ENCODE results near the gene DCC. TPM values are rescaled to one million over a fixed set of nuclear protein-coding genes. Genes with fewer than 3 reads are reported as not detected.

The DCC gene
- total RNA-seq, 4 donors from 2014 or later = 0.27 to 2.5 TPM; not detected in 2

- WGBS, 2 donors (ENCODE audit: low coverage in 1 of 2) = 50 to 70% methylated on average over 1 of the region's 1 CpG
- TF ChIP-seq EP300 (IDR thresholded peaks at IDR 0.05; ENCODE audit: low read depth) (no peak), POLR2AphosphoS5 (IDR thresholded peaks at IDR 0.05) (no peak)
- intact Hi-C loops (cut with DNase I; ENCODE audit: low total_unique reads) = no loop called here
Observed at GRCh38 chr18:52333860-52334259, 6.1 kb upstream of the DCC start.

DNA sequence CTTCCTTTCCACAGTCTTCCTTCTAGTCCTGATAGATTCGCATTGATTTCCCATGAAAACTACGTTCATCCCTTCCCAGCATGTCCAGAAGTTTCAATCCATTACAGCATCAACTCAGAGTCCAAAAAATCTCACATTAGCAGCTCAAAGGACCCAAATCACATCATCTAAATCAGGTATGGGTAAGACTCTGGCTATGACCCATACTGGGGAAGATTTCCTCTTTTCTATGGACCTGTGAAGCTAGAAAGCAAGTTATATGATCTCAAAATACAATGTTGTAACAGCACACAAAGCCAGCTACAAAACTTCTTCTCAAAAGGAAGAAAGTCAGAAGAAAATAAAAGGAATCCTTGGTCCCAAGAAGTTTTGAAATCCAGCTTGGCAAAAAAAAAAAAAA is 5.7 kb upstream of the DCC start:
- H3K27me3 ChIP-seq = peaks cover 11% of the 10 kb centered on the region
- 71 to 84% methylated on average over 2 of the region's 2 CpGs for WGBS, 2 donors (ENCODE audit: low coverage in 1 of 2)
- in situ Hi-C loops (cut with MboI; ENCODE audit: low pct_ligation_motif_present in 1 of 4, low pct_unique_long_range_greater_than_20kb in 1 of 4, low sequenced_read_pairs in 3 of 4) = loop anchor here in 1 of 4 donors (25.0 kb wide), 1 partner anchor 578 kb away; no protein-coding TSS in a partner anchor
- H3K4me3 ChIP-seq = no peak overlapping the region
- TF ChIP-seq POLR2A (IDR thresholded peaks at IDR 0.05) (no peak), EP300 (IDR thresholded peaks at IDR 0.05; ENCODE audit: low read depth) (no peak), POLR2AphosphoS5 (IDR thresholded peaks at IDR 0.05) (no peak)
- TF ChIP-seq, protein P1, sequence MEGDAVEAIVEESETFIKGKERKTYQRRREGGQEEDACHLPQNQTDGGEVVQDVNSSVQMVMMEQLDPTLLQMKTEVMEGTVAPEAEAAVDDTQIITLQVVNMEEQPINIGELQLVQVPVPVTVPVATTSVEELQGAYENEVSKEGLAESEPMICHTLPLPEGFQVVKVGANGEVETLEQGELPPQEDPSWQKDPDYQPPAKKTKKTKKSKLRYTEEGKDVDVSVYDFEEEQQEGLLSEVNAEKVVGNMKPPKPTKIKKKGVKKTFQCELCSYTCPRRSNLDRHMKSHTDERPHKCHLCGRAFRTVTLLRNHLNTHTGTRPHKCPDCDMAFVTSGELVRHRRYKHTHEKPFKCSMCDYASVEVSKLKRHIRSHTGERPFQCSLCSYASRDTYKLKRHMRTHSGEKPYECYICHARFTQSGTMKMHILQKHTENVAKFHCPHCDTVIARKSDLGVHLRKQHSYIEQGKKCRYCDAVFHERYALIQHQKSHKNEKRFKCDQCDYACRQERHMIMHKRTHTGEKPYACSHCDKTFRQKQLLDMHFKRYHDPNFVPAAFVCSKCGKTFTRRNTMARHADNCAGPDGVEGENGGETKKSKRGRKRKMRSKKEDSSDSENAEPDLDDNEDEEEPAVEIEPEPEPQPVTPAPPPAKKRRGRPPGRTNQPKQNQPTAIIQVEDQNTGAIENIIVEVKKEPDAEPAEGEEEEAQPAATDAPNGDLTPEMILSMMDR (IDR thresholded peaks at IDR 0.05) = no peak
- no peak for DNase-seq
- H3K27ac ChIP-seq = no peak overlapping the region
- no peaks in the 10 kb centered on the region for H3K4me1 ChIP-seq
- intact Hi-C loops (cut with DNase I; ENCODE audit: low total_unique reads) = no loop called here
- no peaks in the 10 kb centered on the region for H3K9me3 ChIP-seq
- no peaks in the 10 kb centered on the region for H3K36me3 ChIP-seq

More at GRCh38 chr18:52333860-52334259, 6.1 kb upstream of the DCC start:
- in situ Hi-C loops (cut with MboI; ENCODE audit: low pct_ligation_motif_present in 1 of 4, low pct_unique_long_range_greater_than_20kb in 1 of 4, low sequenced_read_pairs in 3 of 4) = loop anchor here in 1 of 4 donors (25.0 kb wide), 1 partner anchor 578 kb away; no protein-coding TSS in a partner anchor
- Histone ChIP-seq H3K4me1 (no peaks in the 10 kb centered on the region), H3K4me3 (no peak overlapping the region), H3K27me3 (peaks cover 6% of the 10 kb centered on the region), H3K27ac (no peak overlapping the region), H3K36me3 (no peaks in the 10 kb centered on the region), H3K9me3 (no peaks in the 10 kb centered on the region)
- DNase-seq = no peak

- H3K36me3 ChIP-seq = no peaks in the 10 kb centered on the region
- H3K4me1 ChIP-seq = no peaks in the 10 kb centered on the region
- intact Hi-C loops (cut with DNase I; ENCODE audit: low total_unique reads) = no loop called here
- peaks cover 16% of the 10 kb centered on the region for H3K27me3 ChIP-seq
- no peak overlapping the region for H3K27ac ChIP-seq
- TF ChIP-seq EP300 (IDR thresholded peaks at IDR 0.05; ENCODE audit: low read depth) (no peak), POLR2A (IDR thresholded peaks at IDR 0.05) (no peak), POLR2AphosphoS5 (IDR thresholded peaks at IDR 0.05) (no peak)
- TF ChIP-seq, protein P1 (IDR thresholded peaks at IDR 0.05) = no peak
- no peaks in the 10 kb centered on the region for H3K9me3 ChIP-seq
- 26% methylated on average over 1 of the region's 1 CpG; no CpG with 5 or more reads in 1 of the 2 donors for WGBS, 2 donors (ENCODE audit: low coverage in 1 of 2)
- H3K4me3 ChIP-seq = no peak overlapping the region
- DNase-seq = no peak
- in situ Hi-C loops (cut with MboI; ENCODE audit: low pct_ligation_motif_present in 1 of 4, low pct_unique_long_range_greater_than_20kb in 1 of 4, low sequenced_read_pairs in 3 of 4) = loop anchor here in 1 of 4 donors (25.0 kb wide), 1 partner anchor 577 kb away; no protein-coding TSS in a partner anchor
Observed at GRCh38 chr18:52334896-52335295, 5.1 kb upstream of the DCC start.

- Histone ChIP-seq H3K4me1 (peaks cover 0 to 3% (median 0%) of the 10 kb centered on the region in 4 donors), H3K27ac (no peak overlapping the region), H3K36me3 (no peaks in the 10 kb centered on the region), H3K4me3 (no peak overlapping the region), H3K27me3 (peaks cover 40% of the 10 kb centered on the region), H3K9me3 (no peaks in the 10 kb centered on the region)
- DNase-seq = no peak
- in situ Hi-C loops (cut with MboI; ENCODE audit: low pct_ligation_motif_present in 1 of 4, low pct_unique_long_range_greater_than_20kb in 1 of 4, low sequenced_read_pairs in 3 of 4) = loop anchor here in 1 of 4 donors (25.0 kb wide), 1 partner anchor 575 kb away; no protein-coding TSS in a partner anchor
- intact Hi-C loops (cut with DNase I; ENCODE audit: low total_unique reads) = no loop called here
- 88 to 91% methylated on average over 1 of the region's 1 CpG for WGBS, 2 donors (ENCODE audit: low coverage in 1 of 2)
- TF ChIP-seq, protein P1 (IDR thresholded peaks at IDR 0.05) = no peak
- TF ChIP-seq EP300 (IDR thresholded peaks at IDR 0.05; ENCODE audit: low read depth) = no peak
- TF ChIP-seq POLR2A (IDR thresholded peaks at IDR 0.05) = no peak
- TF ChIP-seq POLR2AphosphoS5 (IDR thresholded peaks at IDR 0.05) = no peak
Observed at GRCh38 chr18:52337276-52337675, 2.7 kb upstream of the DCC start.

All from transverse colon (tissue), 4 donors.